Measurements from ENCODE around the gene PNPLA7.
A peak's percentile ranks its signal among the peaks of the same experiment; 100 is the strongest.
"Not testable (repeated sequence)": the region's sequence is repeated elsewhere in the genome, so short reads cannot be mapped to it uniquely, and the experiment has no call there.

Gene PNPLA7

GRCh38 chr9:137550231-137550621 lies at the start of gene PNPLA7:
PNPLA7 (minus strand) TSS chr9:137550402; CDS start chr9:137550197, 205 bp downstream.
- peak; percentile 47 for DNase-seq

- no peak for DNase-seq
These were observed 48.7 kb upstream of the PNPLA7 start for GRCh38 chr9:137598943-137599342.

- not testable (repeated sequence) for DNase-seq
These were observed 46.4 kb upstream of the PNPLA7 start for GRCh38 chr9:137596577-137596976.

GRCh38 chr9:137593176-137593575 lies 43.0 kb upstream of the PNPLA7 start:
- DNase-seq, result no peak

GRCh38 chr9:137592767-137593166 lies 42.6 kb upstream of the PNPLA7 start:
- DNase-seq, result no peak

GRCh38 chr9:137590469-137591383 lies 40.5 kb upstream of the PNPLA7 start, which contains the start of gene ZMYND19:
ZMYND19 (minus strand) TSS chr9:137590512; CDS start chr9:137590263, 249 bp downstream.
- DNase-seq, result peak; percentile 94

GRCh38 chr9:137590123-137590468 lies 39.9 kb upstream of the PNPLA7 start:
- DNase-seq, result no peak

GRCh38 chr9:137589441-137590122 lies 39.4 kb upstream of the PNPLA7 start:
- DNase-seq, result no peak

- DNase-seq, result no peak
These were observed 38.7 kb upstream of the PNPLA7 start for GRCh38 chr9:137588891-137589290.

- no peak for DNase-seq
These were observed 38.1 kb upstream of the PNPLA7 start for GRCh38 chr9:137588311-137588710.

GRCh38 chr9:137586854-137587253 lies 36.7 kb upstream of the PNPLA7 start:
- DNase-seq, result no peak

GRCh38 chr9:137583957-137584356 lies 33.8 kb upstream of the PNPLA7 start:
- no peak for DNase-seq

- DNase-seq, result no peak
These were observed 33.1 kb upstream of the PNPLA7 start for GRCh38 chr9:137583347-137583746.

GRCh38 chr9:137582286-137582860 lies 32.2 kb upstream of the PNPLA7 start:
- no peak for DNase-seq

- DNase-seq, result no peak
These were observed 31.4 kb upstream of the PNPLA7 start for GRCh38 chr9:137581361-137582285.

GRCh38 chr9:137580954-137581322 lies 30.7 kb upstream of the PNPLA7 start:
- no peak for DNase-seq

- DNase-seq, result no peak
These were observed 30.2 kb upstream of the PNPLA7 start for GRCh38 chr9:137580209-137580953.

GRCh38 chr9:137579259-137579604 lies 29.0 kb upstream of the PNPLA7 start:
- DNase-seq, result no peak

- DNase-seq, result peak; percentile 97
These were observed 28.5 kb upstream of the PNPLA7 start, which contains the start of gene DPH7 for GRCh38 chr9:137578518-137579258. DPH7 (minus strand) TSS chr9:137578925; CDS start chr9:137578777, 148 bp downstream.

GRCh38 chr9:137575716-137576411 lies 25.7 kb upstream of the PNPLA7 start:
- DNase-seq, result no peak

GRCh38 chr9:137575364-137575715 lies 25.1 kb upstream of the PNPLA7 start:
- DNase-seq, result peak; percentile 36
